IMR-90 (cell line): ENCODE results near the gene PSMD8. TPM values are rescaled to one million over a fixed set of nuclear protein-coding genes. Genes with fewer than 3 reads are reported as not detected.

Experiments used
- ATAC-seq: fragments of 200-7000 bp; cut with Tn5 transposase; 2 replicates; pipeline ENCODE4 v1.9.1; 2020; ENCODE audit warnings: low read depth, mild to moderate bottlenecking, moderate library complexity
- BruUV-seq: library from RNA; stranded (reverse); fragments of 400-500 nt; replicated peaks from 2 replicates; lab custom pipeline; 2021; lab: Mats Ljungman, UMichigan
- CTCF ChIA-PET: fragments of 300-600 bp; formaldehyde crosslinking; extraction: SDS; loops from one replicate; lab custom pipeline; 2021; ENCODE audit warnings: antibody characterized with exemption; lab: Yijun Ruan, JAX
- POLR2A ChIA-PET: fragments of 300-600 bp; sonication (Branson Sonifier 250); formaldehyde crosslinking; loops from one replicate; lab custom pipeline; 2022; ENCODE audit warnings: antibody characterized with exemption; ENCODE audit not compliant: unreplicated experiment; lab: Charles Lee
- DNase-seq: peaks from one replicate; pipeline ENCODE4 v3.0.0; 2013
- H2AFZ ChIP-seq: replicated peaks from 2 replicates; pipeline ENCODE3; 2013; ENCODE audit warnings: low read length, mild to moderate bottlenecking; ENCODE audit not compliant: poor library complexity
- H2AK5ac ChIP-seq: 2 replicates; pipeline ENCODE4 v1.6.1; 2013; ENCODE audit warnings: low read depth, low read length, inconsistent platforms
- H2AK9ac ChIP-seq: replicated peaks from 2 replicates; pipeline ENCODE3; 2013; ENCODE audit warnings: mild to moderate bottlenecking, low read depth, low read length, moderate library complexity; ENCODE audit not compliant: poor library complexity
- H2BK120ac ChIP-seq: 2 replicates; pipeline ENCODE4 v1.6.1; 2013; ENCODE audit warnings: low read depth, low read length, inconsistent platforms
- H2BK15ac ChIP-seq: 3 replicates; pipeline ENCODE4 v1.6.1; 2013; ENCODE audit warnings: low read depth, low read length, inconsistent platforms
- H2BK20ac ChIP-seq: 2 replicates; pipeline ENCODE4 v1.6.1; 2013; ENCODE audit warnings: low read depth, mild to moderate bottlenecking, inconsistent platforms, low read length, moderate library complexity
- H2BK5ac ChIP-seq: 2 replicates; pipeline ENCODE4 v1.6.1; 2013; ENCODE audit warnings: mild to moderate bottlenecking, low read depth, low read length, inconsistent platforms; ENCODE audit not compliant: poor library complexity, severe bottlenecking
- H3K14ac ChIP-seq: replicated peaks from 2 replicates; pipeline ENCODE4 v1.6.1; 2013; ENCODE audit warnings: low read depth, low read length, inconsistent platforms
- H3K18ac ChIP-seq: 2 replicates; pipeline ENCODE4 v1.6.1; 2013; ENCODE audit warnings: low read depth, low read length, control low read depth
- H3K23ac ChIP-seq: 2 replicates; pipeline ENCODE4 v1.6.1; 2013; ENCODE audit warnings: low read depth, low read length, inconsistent platforms
- H3K27ac ChIP-seq: 2 replicates; pipeline ENCODE4 v1.5.1; 2013; ENCODE audit warnings: mild to moderate bottlenecking, control low read depth, low read length; ENCODE audit not compliant: insufficient read depth
- H3K27me3 ChIP-seq: 2 replicates; pipeline ENCODE4 v1.6.1; 2013; ENCODE audit warnings: low read length; ENCODE audit not compliant: control insufficient read depth, insufficient read depth
- H3K36me3 ChIP-seq: 2 replicates; pipeline ENCODE4 v1.6.1; 2013; ENCODE audit warnings: low read length, mixed read lengths; ENCODE audit not compliant: control insufficient read depth, insufficient read depth
- H3K4ac ChIP-seq: 2 replicates; pipeline ENCODE4 v1.6.1; 2013; ENCODE audit warnings: low read depth, low read length, inconsistent platforms
- H3K4me1 ChIP-seq: 2 replicates; pipeline ENCODE4 v1.6.1; 2013; ENCODE audit warnings: low read length, mixed read lengths; ENCODE audit not compliant: control insufficient read depth, insufficient read depth
- H3K4me2 ChIP-seq: 2 replicates; pipeline ENCODE4 v1.6.1; 2013; ENCODE audit warnings: low read depth, mild to moderate bottlenecking, control low read depth, low read length, moderate library complexity
- H3K4me3 ChIP-seq: 2 replicates; pipeline ENCODE4 v1.5.1; 2013; ENCODE audit warnings: low read depth, mild to moderate bottlenecking, control low read depth, low read length, moderate library complexity; ENCODE audit not compliant: insufficient read depth
- H3K56ac ChIP-seq: 2 replicates; pipeline ENCODE4 v1.6.1; 2013; ENCODE audit warnings: low read length, inconsistent platforms; ENCODE audit not compliant: insufficient read depth; ENCODE audit errors: extremely low read depth
- H3K79me1 ChIP-seq, 2 experiments: 2 replicates each; pipeline ENCODE4 v1.6.1; 2013; ENCODE audit warnings: low read length in 2 of 2, inconsistent platforms in 1 of 2, low read depth in 1 of 2
- H3K9ac ChIP-seq: 2 replicates; pipeline ENCODE4 v1.6.1; 2013; ENCODE audit warnings: low read depth, low read length, control low read depth
- H3K9me1 ChIP-seq: 2 replicates; pipeline ENCODE4 v1.6.1; 2013; ENCODE audit warnings: low read length, inconsistent platforms; ENCODE audit not compliant: insufficient read depth
- H3K9me3 ChIP-seq: 2 replicates; pipeline ENCODE4 v1.6.1; 2013; ENCODE audit warnings: low read length; ENCODE audit not compliant: control insufficient read depth, insufficient read depth
- H4K20me1 ChIP-seq: 2 replicates; pipeline ENCODE4 v1.6.1; 2013; ENCODE audit warnings: low read length, inconsistent platforms; ENCODE audit not compliant: insufficient read depth
- H4K5ac ChIP-seq: 2 replicates; pipeline ENCODE4 v1.6.1; 2013; ENCODE audit warnings: mild to moderate bottlenecking, low read depth, low read length, control low read depth
- H4K8ac ChIP-seq, 2 experiments: 2 replicates each; pipeline ENCODE4 v1.6.1; 2013; ENCODE audit warnings: low read depth in 2 of 2, low read length in 2 of 2, control low read depth in 1 of 2, inconsistent platforms in 1 of 2
- H4K91ac ChIP-seq: 2 replicates; pipeline ENCODE4 v1.6.1; 2013; ENCODE audit warnings: low read depth, low read length, inconsistent platforms; ENCODE audit not compliant: insufficient read depth
- CEBPB ChIP-seq: IDR thresholded peaks from 2 replicates; pipeline ENCODE4 v1.6.1; 2012; ENCODE audit warnings: low read depth, low read length, improper control_type of control experiment
- CHD1 ChIP-seq: IDR thresholded peaks from 2 replicates; pipeline ENCODE4 v1.6.1; 2012; ENCODE audit warnings: low read depth, low read length, improper control_type of control experiment
- CTCF ChIP-seq: conservative IDR thresholded peaks from 2 replicates; pipeline ENCODE4 v1.5.1; 2012; ENCODE audit warnings: mild to moderate bottlenecking, low read depth, low read length, improper control_type of control experiment
- FOS ChIP-seq: fragments of 150-350 bp; IDR thresholded peaks from 2 replicates; pipeline ENCODE4 v1.6.1; 2016; ENCODE audit warnings: low read depth, low read length
- MAFK ChIP-seq: IDR thresholded peaks from 2 replicates; pipeline ENCODE4 v1.6.1; 2012; ENCODE audit warnings: low read depth, low read length, improper control_type of control experiment
- NFE2L2 ChIP-seq: fragments of 150-350 bp; IDR thresholded peaks from 2 replicates; pipeline ENCODE4 v1.6.1; 2016; ENCODE audit warnings: low read depth, mild to moderate bottlenecking, low read length
- POLR2A ChIP-seq: IDR thresholded peaks from 2 replicates; pipeline ENCODE4 v1.6.1; 2012; ENCODE audit warnings: mild to moderate bottlenecking, low read depth, low read length
- RAD21 ChIP-seq: IDR thresholded peaks from 2 replicates; pipeline ENCODE4 v1.6.1; 2012; ENCODE audit warnings: low read length, improper control_type of control experiment
- RCOR1 ChIP-seq: IDR thresholded peaks from 2 replicates; pipeline ENCODE4 v1.6.1; 2012; ENCODE audit warnings: mild to moderate bottlenecking, low read length, improper control_type of control experiment; ENCODE audit not compliant: insufficient replicate concordance
- SMC3 ChIP-seq: fragments of 150-350 bp; IDR thresholded peaks from 2 replicates; pipeline ENCODE4 v1.6.1; 2016; ENCODE audit warnings: low read depth, mild to moderate bottlenecking, antibody characterized with exemption, low read length, moderate library complexity
- USF2 ChIP-seq: fragments of 150-350 bp; IDR thresholded peaks from 2 replicates; pipeline ENCODE4 v1.6.1; 2017; ENCODE audit warnings: mild to moderate bottlenecking, antibody characterized with exemption, low read length, low read depth
- WGBS, 2 experiments: methylation state at CpG; one replicate each; pipeline versions ENCODE4 v1.1.5 to v1.1.7; 2013; ENCODE audit warnings: missing lambda C conversion rate in 2 of 2; ENCODE audit not compliant: insufficient read length in 1 of 2; ENCODE audit errors: extremely low coverage in 2 of 2; 5-methylcytosine and 5-hydroxymethylcytosine counted together
- dilution Hi-C: fragments of 300-500 bp; cut with HindIII; formaldehyde crosslinking; loops from one replicate; pipeline ENCODE4 v1.14.3; 2018; ENCODE audit warnings: low sequenced_read_pairs; ENCODE audit not compliant: unreplicated experiment
- in situ Hi-C: fragments of 300-500 bp; cut with MboI; formaldehyde crosslinking; loops from 3 replicates; pipeline ENCODE4 v1.14.3; 2019; ENCODE audit warnings: low sequenced_read_pairs, inconsistent platforms, mixed read lengths
- intact Hi-C: fragments of 100-400 bp; cut with micrococcal nuclease; formaldehyde crosslinking; loops from 2 replicates; pipeline ENCODE4 v1.10.0; 2022
- polyA plus RNA-seq, 3 experiments: library from polyadenylated mRNA; depleted of rRNA; stranded (reverse); fragments of >200 nt; gene quantifications; 2 replicates each; pipeline ENCODE4 v1.2.3, GENCODE V29; 2012; ENCODE audit warnings: low replicate concordance in 1 of 3
- total RNA-seq: library from RNA; depleted of rRNA; stranded (reverse); fragments of >200 nt; gene quantifications from 2 replicates; pipeline ENCODE4 v1.2.3, GENCODE V29; 2012
- TF ChIP-seq, protein P1 (sequence below): fragments of 150-350 bp; IDR thresholded peaks from 2 replicates; pipeline ENCODE4 v1.6.1; 2016; ENCODE audit warnings: low read depth, mild to moderate bottlenecking, low read length, moderate library complexity, borderline replicate concordance

Gene PSMD8
- total and polyA plus RNA-seq, 2 of the 4 experiments (the other 2 are of a cell fraction): 475 to 644 TPM

- H3K4ac ChIP-seq: no peak within 1 kb of the TSS
- H3K18ac ChIP-seq: no peak within 1 kb of the TSS
- H3K23ac ChIP-seq: no peak within 1 kb of the TSS
- H4K20me1 ChIP-seq: no peaks in the 10 kb centered on the region
- TF ChIP-seq RCOR1 (no peak), NFE2L2 (no peak), CEBPB (no peak), MAFK (no peak), FOS (no peak), RAD21 (no peak), USF2 (no peak), CTCF (no peak), SMC3 (no peak), POLR2A (no peak), CHD1 (no peak)
- TF ChIP-seq, protein P1, sequence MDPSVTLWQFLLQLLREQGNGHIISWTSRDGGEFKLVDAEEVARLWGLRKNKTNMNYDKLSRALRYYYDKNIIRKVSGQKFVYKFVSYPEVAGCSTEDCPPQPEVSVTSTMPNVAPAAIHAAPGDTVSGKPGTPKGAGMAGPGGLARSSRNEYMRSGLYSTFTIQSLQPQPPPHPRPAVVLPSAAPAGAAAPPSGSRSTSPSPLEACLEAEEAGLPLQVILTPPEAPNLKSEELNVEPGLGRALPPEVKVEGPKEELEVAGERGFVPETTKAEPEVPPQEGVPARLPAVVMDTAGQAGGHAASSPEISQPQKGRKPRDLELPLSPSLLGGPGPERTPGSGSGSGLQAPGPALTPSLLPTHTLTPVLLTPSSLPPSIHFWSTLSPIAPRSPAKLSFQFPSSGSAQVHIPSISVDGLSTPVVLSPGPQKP: no peak
- no peak for ATAC-seq
- no peaks in the 10 kb centered on the region for H3K9me3 ChIP-seq
- CTCF ChIA-PET: no interaction called here
- H3K56ac ChIP-seq: no peak within 1 kb of the TSS
- no peak within 1 kb of the TSS for H3K27ac ChIP-seq
- no peak within 1 kb of the TSS for H3K4me3 ChIP-seq
- no peaks in the 10 kb centered on the region for H3K36me3 ChIP-seq
- H3K14ac ChIP-seq: no peak within 1 kb of the TSS
- H4K8ac ChIP-seq: no peak within 1 kb of the TSS
- DNase-seq: no peak
- peak within 1 kb of the TSS; percentile 50 for H2AK9ac ChIP-seq
- no CpG with 5 or more reads among the region's 20 CpGs for WGBS, 2 experiments
- no peak within 1 kb of the TSS for H2AFZ ChIP-seq
- no peaks in the 10 kb centered on the region for H3K9me1 ChIP-seq
- dilution Hi-C loops: no loop called here
- intact Hi-C loops: no loop called here
- no peak within 1 kb of the TSS for H2BK20ac ChIP-seq
- H3K9ac ChIP-seq: no peak within 1 kb of the TSS
- H2BK120ac ChIP-seq: no peak within 1 kb of the TSS
- no TSS peak for BruUV-seq
- H3K4me1 ChIP-seq: no peaks in the 10 kb centered on the region
- no peaks in the 10 kb centered on the region for H3K79me1 ChIP-seq
- no peak within 1 kb of the TSS for H2BK15ac ChIP-seq
- no peak within 1 kb of the TSS for H4K91ac ChIP-seq
- in situ Hi-C loops: no loop called here
- no peak within 1 kb of the TSS for H4K5ac ChIP-seq
- H3K4me2 ChIP-seq: no peak within 1 kb of the TSS
- POLR2A ChIA-PET: no interaction called here
- no peak within 1 kb of the TSS for H2BK5ac ChIP-seq
- H3K27me3 ChIP-seq: peaks cover 32% of the 10 kb centered on the region
- H2AK5ac ChIP-seq: no peak within 1 kb of the TSS
Measured at GRCh38 chr19:38425810-38426466, 51.6 kb downstream of the PSMD8 start, which contains the start of gene RASGRP4. Gene RASGRP4 (minus strand): TSS chr19:38426219. CDS start chr19:38426091, 128 bp downstream.
